Heart left ventricle (tissue), 13 donors: ENCODE results near the gene FAHD1.
A peak's percentile ranks its signal among the peaks of the same experiment; 100 is the strongest.

ENCODE experiments used
- CTCF ChIP-seq, 12 donors: fragments of 200-600 bp; sonication (generic) in 4 of 12; IDR thresholded peaks; one replicate each; pipeline versions ENCODE4 v1.5.0 to v1.8.0; 2018 to 2022; ENCODE audit warnings: antibody characterized with exemption in 12 of 12, mild to moderate bottlenecking in 5 of 12
- POLR2A ChIP-seq, 2 donors: fragments of 450-650 bp; IDR thresholded peaks; one replicate each; pipeline ENCODE4 v1.6.1; 2017; ENCODE audit warnings: antibody characterized with exemption in 2 of 2, mild to moderate bottlenecking in 2 of 2, moderate library complexity in 2 of 2
- donor health status: ischemic (EF 13 %, LVEDD 7.1; RV severe dilation, severe dysfunction).
- donor health status: DM: no; HTN: yes; CAD: no.
- donor health status: DM: no; HTN: no; CAD: no.
- donor health status: ischemic (EF 25% LVEDD 6.9; RV normal size, moderate dysfunction).
- donor health status: ischemic (EF 25% LVEDD 5.7; RV mildly dilated, moderate dysfunction).
- donor health status: ischemic (EF 35%, LVEDD 5.7; RV mildly dilated, moderate dysfunction).
- donor health status: nonischemic (EF 11% LVEDD 7.7; RV severe dilation, severe dysfunction).
- donor health status: DM: yes; HTN: yes; CAD: no.
- donor health status: PGD.
- donor health status: ischemic (EF 29% LVEDD 5.4; RV normal size, mild dysfunction).
- donor health status: nonischemic (EF 23%, LVEDD 6.1; RV moderate dilation, normal function).

- TF ChIP-seq CTCF (IDR thresholded peaks at IDR 0.05) (peak; percentile 49 to 72 (median 64)), POLR2A (IDR thresholded peaks at IDR 0.05) (no peak)
Observed at GRCh38 chr16:1863681-1864460, 36.9 kb downstream of the FAHD1 start.
